NCI-H1105 (cell line): ENCODE data around the gene CADPS.

ENCODE experiments used
- DNase-seq: peaks from one replicate; lab custom pipeline; 2025; lab: John Stamatoyannopoulos, UW

The CADPS gene

DNA sequence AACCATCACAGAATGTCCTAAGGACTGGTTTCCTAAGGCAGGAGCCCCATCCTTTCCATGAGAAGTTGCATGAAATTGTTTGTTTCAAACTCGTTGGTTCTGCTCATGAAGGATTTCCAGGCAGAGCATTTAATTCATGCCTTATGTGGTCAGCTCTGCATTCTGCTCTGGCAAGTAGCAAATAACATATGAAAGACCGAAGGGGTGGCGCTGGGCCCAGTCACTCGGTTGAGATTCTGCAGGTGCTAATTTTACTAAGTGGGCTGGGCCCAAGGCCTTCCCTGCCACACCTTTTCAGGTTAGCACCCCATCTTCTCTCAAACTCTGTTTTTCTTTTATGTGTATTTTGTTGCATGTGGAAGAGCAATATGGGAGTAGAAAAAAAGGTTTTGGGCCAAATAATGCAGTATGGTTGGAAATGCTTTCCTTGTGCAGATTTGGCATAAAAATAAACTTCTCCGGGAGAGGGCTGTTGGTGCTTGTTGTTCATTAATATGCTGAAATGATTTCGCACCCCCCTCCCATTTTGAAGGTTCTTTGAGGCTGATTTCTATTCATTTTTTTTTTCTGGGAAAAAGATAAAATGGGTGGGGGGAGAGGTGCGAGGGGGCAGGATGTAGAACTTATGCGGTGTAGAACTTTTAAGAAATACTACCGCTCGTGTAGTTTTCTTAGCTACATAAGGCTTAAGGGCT lies 318.9 kb downstream of the CADPS start:
- DNase-seq, result no peak

- no peak for DNase-seq
Measured at GRCh38 chr3:62554264-62554799, 320.9 kb downstream of the CADPS start.

DNA sequence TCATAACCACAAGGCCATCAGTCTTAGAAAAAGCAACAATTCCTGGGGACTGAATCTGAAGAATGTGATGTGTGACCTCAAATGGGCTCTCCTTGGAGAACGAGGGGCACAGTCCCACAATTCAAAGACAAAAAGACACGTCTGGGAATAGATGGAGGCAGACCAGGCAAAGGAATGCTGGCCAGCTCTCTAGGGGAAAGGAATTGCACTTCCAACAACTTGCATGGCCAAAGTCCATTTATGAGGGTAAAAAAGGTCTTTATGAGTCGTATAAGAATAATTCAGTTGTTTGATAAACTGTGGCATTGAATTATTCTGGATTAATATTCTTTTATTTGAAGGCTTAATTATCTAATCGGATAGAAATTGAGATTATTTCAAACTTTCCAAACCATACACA lies 321.4 kb downstream of the CADPS start:
- no peak for DNase-seq

DNA sequence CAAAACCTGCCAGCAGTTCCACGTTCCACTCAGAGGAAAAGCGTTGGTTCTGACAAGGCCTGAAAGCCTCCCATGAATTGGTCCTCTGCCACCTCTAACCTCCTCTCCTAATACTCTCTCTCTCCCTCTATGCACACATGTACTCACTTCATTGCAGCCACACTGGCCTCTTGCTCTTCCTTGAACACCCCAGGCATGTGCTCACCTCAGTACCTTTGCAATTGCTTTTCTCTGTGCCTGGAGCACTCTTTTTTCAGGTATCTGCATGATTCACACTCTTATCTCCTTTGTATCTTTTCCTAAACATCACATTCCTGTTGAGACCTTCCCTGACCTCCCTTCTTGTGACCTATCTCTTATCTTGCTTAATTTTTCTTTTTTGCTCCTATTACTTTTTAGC lies 323.7 kb downstream of the CADPS start:
- no peak for DNase-seq

GRCh38 chr3:62550439-62550838 lies 324.8 kb downstream of the CADPS start:
- DNase-seq, result no peak

- no peak for DNase-seq
Measured at GRCh38 chr3:62548528-62549205, 326.5 kb downstream of the CADPS start.

DNA sequence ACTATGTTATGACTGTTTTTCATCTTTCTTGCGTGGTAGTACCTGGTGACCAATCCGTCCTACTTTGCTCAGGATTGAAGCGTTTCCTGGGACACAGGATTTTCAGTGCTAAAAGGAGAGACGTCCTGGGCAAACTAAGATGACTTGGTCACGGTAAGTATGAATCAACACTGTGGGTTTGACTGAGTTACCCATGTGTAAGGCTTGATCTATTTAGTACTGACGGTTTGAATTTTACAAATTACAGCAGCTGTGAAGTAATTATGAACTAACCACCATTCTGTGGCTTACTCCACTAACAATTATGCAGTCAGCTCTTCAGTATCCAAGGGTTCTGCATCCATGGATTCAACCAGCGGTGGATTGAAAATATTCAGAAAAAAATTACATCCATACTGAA lies 328.9 kb downstream of the CADPS start:
- no peak for DNase-seq

GRCh38 chr3:62542185-62542584 lies 333.0 kb downstream of the CADPS start:
- no peak for DNase-seq

DNA sequence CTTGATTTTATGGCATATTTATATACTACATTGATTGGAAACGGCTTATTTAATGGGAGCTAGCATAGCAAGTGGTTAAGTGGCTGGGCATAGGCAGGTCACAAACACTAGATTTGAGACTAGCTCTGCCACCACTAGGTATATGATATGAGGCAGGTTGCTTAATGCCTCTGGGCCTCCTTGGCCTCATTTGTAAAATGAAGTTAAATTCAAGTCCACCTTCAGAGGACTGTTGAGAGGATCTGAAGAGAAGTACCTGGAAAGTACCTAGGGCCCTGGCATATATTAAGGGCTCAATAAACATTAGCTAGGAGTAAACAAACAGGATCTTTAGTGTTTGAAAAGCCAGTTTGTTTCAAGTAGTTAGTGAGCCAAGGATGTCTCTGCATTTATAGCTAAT lies 335.5 kb downstream of the CADPS start:
- no peak for DNase-seq

- DNase-seq, result no peak
Measured at GRCh38 chr3:62538691-62539356, 336.4 kb downstream of the CADPS start.

DNA sequence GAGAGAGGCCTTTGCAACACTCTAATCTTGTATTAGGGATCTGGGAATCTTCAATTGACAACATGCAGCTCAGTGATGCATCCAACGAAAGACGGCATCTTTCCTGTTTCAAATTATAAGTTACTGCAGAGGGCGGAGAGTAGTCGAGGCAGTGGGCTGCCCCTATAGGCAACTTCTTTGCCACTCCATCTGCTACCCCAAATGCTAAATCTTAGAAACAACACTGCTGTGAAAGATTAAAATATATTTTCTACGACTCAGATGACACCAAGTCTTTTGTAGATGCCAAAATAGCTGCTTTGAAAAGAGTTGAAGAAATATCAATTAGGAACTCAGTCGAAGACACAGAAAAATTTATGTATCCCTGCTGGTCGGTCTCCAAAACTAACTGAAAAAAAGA lies 340.9 kb downstream of the CADPS start:
- no peak for DNase-seq

DNA sequence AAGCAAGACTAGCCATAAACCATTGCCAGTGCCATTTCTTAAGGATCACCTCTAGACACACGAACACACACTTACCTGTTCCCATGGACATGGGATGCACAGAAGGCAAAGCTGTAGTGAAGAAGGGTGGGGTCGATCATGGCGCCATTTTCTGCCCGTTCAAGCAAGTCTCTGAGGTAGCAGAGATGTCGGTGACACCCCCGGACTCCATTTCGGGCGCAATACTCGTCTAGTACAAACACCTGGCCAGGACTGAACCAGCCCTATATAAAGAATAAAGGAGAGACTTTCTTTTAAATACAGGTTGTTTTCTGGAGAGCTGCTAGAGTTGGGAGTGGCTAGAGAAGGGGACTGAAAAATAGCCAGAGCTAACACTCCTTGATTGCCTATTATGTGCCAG lies 342.4 kb downstream of the CADPS start:
- no peak for DNase-seq

DNA sequence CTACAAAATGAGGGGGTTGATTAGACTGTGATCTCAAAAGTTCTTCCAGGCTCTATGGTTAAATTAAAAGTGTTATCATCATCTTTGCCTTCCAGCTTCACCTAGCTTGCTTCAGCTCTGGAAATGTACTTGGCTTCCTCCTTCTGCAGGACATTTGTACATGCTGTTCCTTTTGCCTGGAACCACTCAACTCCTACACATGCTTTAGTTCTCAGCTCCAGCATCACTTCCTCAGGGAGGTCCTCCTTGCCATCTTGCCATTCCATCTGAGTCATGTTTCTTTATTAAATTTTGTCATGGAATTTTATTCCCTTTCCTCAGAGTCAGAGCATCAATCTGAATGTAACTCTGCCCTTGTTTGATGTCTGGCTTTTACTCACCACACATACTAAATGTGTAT lies 343.2 kb downstream of the CADPS start:
- DNase-seq, result no peak

DNA sequence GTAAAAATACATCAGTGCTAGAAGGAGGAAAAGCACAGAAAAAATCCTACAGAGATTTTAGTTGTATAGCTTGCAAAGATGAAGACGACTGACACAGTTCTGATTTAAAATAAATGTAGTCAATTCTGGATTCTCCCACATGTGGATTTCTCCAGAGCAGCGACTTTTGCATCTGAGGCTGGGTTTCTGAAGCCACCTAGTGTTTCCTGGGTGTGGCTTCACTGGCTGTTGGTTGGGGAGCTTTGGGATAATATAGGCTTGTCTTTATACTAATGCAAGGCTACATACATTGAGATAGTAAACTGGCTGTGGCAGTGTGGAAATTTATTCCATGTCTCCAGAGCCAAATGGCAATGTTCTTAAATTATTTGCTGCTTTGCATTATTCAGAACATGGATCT lies 343.7 kb downstream of the CADPS start:
- no peak for DNase-seq

DNA sequence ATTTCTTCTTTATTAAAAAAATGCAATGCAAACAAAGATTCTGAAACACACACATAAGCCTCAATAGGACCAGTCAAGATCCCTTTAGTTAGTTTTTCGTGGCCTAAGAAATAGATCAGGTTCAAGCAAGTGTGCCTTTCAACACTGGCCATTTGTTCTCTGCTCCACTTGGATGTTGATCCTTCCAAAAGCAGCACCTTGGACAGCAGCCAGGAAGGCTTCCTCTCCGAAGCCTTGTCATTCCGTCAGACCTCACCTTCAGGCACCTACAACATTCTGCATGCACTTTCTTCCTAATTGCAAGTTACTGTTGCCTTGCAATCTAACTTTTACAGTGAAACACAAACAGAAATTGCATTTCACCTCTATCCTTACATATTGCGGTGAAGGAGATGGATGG lies 346.0 kb downstream of the CADPS start:
- no peak for DNase-seq

GRCh38 chr3:62527474-62527873 lies 347.7 kb downstream of the CADPS start:
- DNase-seq, result no peak

DNA sequence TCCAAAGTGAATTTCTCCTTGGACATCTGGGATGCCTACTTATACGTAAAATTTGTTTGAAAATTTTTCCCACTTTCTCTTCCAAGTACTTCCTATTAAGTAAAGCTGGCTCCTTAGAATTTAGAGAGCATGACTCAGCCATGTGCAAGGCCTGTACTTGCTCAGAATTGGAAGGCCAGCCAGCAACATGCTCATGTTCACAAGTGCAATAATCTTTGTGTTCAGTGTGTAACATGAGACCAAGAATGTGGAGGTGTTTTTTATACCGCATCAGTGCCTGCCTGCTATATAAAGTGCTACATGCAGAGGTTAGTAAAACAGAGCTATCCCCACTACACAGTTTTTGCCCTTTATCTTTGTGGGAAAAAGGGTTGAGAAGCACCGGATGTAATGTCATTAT lies 349.9 kb downstream of the CADPS start:
- no peak for DNase-seq

DNA sequence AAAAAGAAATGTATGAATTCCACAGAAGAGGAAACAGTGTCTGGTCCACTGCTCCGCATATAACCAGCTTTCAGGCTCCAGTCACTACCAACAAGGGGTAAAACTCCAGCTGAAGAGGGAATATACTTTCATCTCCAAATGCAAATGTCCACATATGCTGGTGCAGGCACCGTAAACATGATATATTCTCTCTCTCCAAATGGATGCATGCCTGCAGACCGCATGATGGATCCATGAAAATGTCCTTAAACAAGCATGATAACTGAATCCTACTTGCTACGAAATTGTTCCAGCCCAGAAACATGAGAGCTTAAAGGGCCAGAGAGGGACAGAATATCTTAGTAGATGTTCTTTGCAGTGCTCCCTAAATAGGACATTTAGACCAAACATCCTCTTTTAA lies 351.5 kb downstream of the CADPS start:
- no peak for DNase-seq

- DNase-seq, result no peak
Measured at GRCh38 chr3:62521464-62522105, 353.6 kb downstream of the CADPS start.

- no peak for DNase-seq
Measured at GRCh38 chr3:62503516-62503915, 371.7 kb downstream of the CADPS start.

GRCh38 chr3:62502315-62503300 lies 372.6 kb downstream of the CADPS start:
- DNase-seq, result no peak
